Coronary artery (tissue), 2 donors: ENCODE data around the gene TMPRSS9.

Source experiments
- DNase-seq: peaks from one replicate; pipeline ENCODE4 v3.0.0-alpha.2; 2017; ENCODE audit warnings: low spot score
- H3K27ac ChIP-seq, 2 donors: fragments of 200-600 bp; sonication (generic); one replicate each; pipeline ENCODE4 v1.5.1; 2016 to 2019
- H3K4me3 ChIP-seq: fragments of 200-600 bp; sonication (generic); 2 replicates; pipeline ENCODE4 v1.5.1; 2016; ENCODE audit warnings: mild to moderate bottlenecking, moderate library complexity
- TF ChIP-seq, protein P1 (sequence below): fragments of 200-600 bp; sonication (generic); IDR thresholded peaks from one replicate; pipeline ENCODE4 v1.5.1; 2019; ENCODE audit warnings: antibody characterized with exemption

TMPRSS9 gene

GRCh38 chr19:2356036-2356646 is 3.9 kb upstream of the TMPRSS9 start:
- Histone ChIP-seq H3K27ac (no peak overlapping the region), H3K4me3 (no peak overlapping the region)
- no peak for DNase-seq
- TF ChIP-seq, protein P1, sequence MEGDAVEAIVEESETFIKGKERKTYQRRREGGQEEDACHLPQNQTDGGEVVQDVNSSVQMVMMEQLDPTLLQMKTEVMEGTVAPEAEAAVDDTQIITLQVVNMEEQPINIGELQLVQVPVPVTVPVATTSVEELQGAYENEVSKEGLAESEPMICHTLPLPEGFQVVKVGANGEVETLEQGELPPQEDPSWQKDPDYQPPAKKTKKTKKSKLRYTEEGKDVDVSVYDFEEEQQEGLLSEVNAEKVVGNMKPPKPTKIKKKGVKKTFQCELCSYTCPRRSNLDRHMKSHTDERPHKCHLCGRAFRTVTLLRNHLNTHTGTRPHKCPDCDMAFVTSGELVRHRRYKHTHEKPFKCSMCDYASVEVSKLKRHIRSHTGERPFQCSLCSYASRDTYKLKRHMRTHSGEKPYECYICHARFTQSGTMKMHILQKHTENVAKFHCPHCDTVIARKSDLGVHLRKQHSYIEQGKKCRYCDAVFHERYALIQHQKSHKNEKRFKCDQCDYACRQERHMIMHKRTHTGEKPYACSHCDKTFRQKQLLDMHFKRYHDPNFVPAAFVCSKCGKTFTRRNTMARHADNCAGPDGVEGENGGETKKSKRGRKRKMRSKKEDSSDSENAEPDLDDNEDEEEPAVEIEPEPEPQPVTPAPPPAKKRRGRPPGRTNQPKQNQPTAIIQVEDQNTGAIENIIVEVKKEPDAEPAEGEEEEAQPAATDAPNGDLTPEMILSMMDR: no peak

DNA sequence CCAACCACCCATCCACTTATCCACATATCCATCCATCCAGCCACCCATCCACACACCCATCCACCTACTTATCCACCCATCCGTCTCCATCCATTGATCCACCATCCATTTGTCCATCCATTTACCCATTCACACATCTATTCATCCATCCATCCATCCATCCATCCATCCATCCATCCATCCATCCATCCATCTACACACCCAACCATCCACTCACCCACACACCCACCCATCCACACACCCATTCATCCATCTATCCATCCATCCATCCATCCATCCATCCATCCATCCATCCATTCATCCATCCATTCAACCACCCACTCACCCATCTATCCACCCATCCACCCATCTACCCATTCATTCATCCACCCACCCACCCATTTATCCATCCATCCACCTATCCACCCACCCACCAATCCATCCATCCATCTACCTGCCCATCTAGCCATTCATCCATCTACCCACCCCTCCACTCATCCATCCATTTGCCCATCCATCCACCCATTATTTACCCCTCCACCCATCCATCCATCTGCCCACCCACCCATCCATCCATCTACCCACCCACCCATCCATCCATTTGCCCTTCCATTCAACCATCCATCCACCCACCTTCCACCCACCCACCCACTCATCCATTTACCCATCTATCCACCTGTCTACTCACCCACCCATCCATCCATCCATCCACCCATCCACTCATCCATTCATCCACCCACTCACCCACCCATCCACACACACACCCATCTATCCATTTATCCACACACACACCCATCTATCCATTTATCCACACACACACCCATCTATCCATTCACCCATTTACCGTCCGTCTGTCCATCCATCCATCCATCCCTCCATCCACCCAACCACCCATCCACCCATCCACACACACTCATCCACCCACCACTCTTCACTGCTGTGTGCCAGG is 2.5 kb upstream of the TMPRSS9 start:
- TF ChIP-seq, protein P1: no peak
- Histone ChIP-seq H3K27ac (no peak overlapping the region), H3K4me3 (no peak overlapping the region)
- no peak for DNase-seq

GRCh38 chr19:2358548-2359173 is 1.4 kb upstream of the TMPRSS9 start:
- TF ChIP-seq, protein P1: no peak
- Histone ChIP-seq H3K27ac (no peak overlapping the region), H3K4me3 (no peak overlapping the region)
- DNase-seq: no peak

DNA sequence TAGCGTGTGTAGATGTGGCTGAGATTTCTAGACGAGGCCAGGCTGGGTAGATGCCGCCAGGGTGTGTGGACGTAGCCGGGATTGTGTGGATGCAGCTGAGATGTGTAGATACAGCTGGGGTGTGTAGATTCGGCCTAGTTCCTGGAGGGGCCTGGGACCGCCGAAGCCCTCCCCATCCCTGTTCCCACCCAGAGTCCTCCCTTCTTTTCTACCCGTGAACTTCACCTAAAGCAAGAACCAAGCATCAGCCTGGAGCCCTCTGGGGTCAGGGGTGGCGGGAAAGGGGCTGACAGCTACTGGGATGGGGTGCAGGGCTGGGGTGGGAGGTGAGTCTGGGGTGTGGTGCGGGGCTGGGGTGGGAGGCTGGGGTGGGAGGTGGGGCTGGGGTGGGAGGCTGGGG is 768 bp downstream of the TMPRSS9 start:
- TF ChIP-seq, protein P1: no peak
- no peak overlapping the region for H3K27ac ChIP-seq
- no peak for DNase-seq
- no peak overlapping the region for H3K4me3 ChIP-seq

DNA sequence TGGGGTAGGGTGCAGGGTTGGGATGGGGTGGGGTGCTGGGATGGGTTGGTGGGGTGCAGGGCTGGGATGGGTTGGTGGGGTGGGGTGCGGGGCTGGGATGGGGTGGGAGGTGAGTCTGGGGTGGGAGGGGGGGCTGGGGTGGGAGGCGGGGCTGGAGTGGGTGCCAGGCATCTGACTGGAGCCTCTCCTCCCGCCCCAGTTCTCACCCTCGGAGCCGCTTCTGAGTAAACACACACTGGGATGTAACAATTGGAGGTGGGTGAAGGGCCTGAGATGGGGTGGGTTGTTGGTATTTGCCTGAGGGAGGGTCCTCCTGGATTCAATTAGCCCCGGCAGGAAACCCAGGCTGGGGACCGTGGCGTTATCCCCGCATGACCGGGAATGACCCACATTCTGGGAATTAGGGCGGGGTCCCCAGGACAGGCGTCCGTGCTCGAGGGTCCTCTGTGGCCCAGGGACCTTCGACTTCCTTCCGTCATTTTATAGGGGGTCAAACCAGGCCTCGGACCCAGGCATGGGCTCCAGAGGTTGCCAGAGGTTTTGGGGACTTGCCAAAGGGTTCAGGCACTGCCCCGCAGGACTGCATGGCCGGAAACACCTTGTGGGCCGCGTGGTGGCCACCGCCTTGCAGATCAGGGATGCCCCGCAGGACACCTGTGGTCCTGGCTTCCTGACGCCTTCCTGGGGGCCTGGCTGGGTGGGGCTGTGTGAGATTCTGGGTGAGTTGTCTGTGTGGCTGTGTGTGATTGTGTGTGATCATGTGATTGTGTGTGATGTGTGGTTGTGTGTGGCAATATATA is 1.4 kb downstream of the TMPRSS9 start:
- TF ChIP-seq, protein P1: no peak
- no peak overlapping the region for H3K27ac ChIP-seq
- DNase-seq: no peak
- H3K4me3 ChIP-seq: no peak overlapping the region

- Histone ChIP-seq H3K27ac (no peak overlapping the region), H3K4me3 (no peak overlapping the region)
- TF ChIP-seq, protein P1: no peak
- DNase-seq: no peak
These were observed 2.2 kb downstream of the TMPRSS9 start for GRCh38 chr19:2362046-2362969.
